ENCODE measurements around the gene SPINDOC. TPM values are rescaled to one million over a fixed set of nuclear protein-coding genes. Genes with fewer than 3 reads are reported as not detected.

SPINDOC gene
- total and polyA plus RNA-seq, 2 experiments from 2014 or later: 8.2 to 44.5 TPM

DNA sequence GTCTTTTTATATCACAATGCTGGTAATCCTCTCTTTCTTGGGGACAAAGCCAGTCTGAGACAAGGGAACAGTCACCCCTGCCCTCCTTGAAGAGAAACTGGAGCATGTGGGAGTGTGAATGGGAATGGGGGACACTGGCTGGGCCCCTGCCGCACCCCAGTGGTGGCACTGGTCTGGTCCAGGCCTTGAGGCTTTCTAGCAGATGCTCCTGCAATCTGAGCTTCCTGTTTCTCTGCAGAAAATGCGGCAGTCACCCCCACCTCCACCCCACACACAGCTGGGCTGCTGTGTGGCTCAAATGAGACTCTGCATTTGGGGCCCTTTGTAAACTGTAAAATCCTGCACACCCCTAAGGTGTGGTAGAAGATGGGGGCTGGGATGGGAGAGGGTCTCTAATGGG, 19.1 kb downstream of the SPINDOC start:
- no peak for DNase-seq (ENCODE audit: low read depth in 1 of 2, low spot score in 1 of 2)
- no peaks in the 10 kb centered on the region for H3K4me1 ChIP-seq (ENCODE audit: low read depth)
- no peaks in the 10 kb centered on the region for H3K36me3 ChIP-seq
- H3K27ac ChIP-seq: no peak overlapping the region
- no peak overlapping the region for H3K4me3 ChIP-seq
- TF ChIP-seq, protein P1, sequence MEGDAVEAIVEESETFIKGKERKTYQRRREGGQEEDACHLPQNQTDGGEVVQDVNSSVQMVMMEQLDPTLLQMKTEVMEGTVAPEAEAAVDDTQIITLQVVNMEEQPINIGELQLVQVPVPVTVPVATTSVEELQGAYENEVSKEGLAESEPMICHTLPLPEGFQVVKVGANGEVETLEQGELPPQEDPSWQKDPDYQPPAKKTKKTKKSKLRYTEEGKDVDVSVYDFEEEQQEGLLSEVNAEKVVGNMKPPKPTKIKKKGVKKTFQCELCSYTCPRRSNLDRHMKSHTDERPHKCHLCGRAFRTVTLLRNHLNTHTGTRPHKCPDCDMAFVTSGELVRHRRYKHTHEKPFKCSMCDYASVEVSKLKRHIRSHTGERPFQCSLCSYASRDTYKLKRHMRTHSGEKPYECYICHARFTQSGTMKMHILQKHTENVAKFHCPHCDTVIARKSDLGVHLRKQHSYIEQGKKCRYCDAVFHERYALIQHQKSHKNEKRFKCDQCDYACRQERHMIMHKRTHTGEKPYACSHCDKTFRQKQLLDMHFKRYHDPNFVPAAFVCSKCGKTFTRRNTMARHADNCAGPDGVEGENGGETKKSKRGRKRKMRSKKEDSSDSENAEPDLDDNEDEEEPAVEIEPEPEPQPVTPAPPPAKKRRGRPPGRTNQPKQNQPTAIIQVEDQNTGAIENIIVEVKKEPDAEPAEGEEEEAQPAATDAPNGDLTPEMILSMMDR (IDR thresholded peaks at IDR 0.05; ENCODE audit: low read depth, low read length): no peak
- no peaks in the 10 kb centered on the region for H3K27me3 ChIP-seq
- H3K9me3 ChIP-seq (ENCODE audit: low read depth): no peaks in the 10 kb centered on the region

DNA sequence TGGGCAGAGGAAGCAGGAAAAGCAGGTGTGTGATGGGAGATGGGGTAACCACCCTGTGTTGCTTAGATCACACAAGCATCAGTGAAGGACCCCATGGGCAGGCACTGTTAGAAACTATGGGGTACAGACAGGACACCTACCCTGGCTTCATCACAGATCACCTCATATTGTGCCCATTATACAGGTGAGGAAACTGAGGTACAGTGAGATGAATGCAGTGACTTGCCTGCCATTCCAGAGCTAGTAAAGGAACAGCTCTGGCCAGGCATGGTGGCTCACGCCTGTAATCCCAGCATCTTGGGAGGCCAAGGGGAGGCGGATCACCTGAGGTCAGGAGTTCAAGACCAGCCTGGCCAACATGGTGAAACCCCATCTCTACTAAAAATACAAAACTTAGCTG, 19.8 kb downstream of the SPINDOC start:
- TF ChIP-seq, protein P1 (IDR thresholded peaks at IDR 0.05; ENCODE audit: low read depth, low read length): no peak
- peaks cover under 1% of the 10 kb centered on the region for H3K4me1 ChIP-seq (ENCODE audit: low read depth)
- no peaks in the 10 kb centered on the region for H3K9me3 ChIP-seq (ENCODE audit: low read depth)
- H3K27ac ChIP-seq: no peak overlapping the region
- no peaks in the 10 kb centered on the region for H3K36me3 ChIP-seq
- no peaks in the 10 kb centered on the region for H3K27me3 ChIP-seq
- no peak for DNase-seq (ENCODE audit: low read depth in 1 of 2, low spot score in 1 of 2)
- H3K4me3 ChIP-seq: no peak overlapping the region

DNA sequence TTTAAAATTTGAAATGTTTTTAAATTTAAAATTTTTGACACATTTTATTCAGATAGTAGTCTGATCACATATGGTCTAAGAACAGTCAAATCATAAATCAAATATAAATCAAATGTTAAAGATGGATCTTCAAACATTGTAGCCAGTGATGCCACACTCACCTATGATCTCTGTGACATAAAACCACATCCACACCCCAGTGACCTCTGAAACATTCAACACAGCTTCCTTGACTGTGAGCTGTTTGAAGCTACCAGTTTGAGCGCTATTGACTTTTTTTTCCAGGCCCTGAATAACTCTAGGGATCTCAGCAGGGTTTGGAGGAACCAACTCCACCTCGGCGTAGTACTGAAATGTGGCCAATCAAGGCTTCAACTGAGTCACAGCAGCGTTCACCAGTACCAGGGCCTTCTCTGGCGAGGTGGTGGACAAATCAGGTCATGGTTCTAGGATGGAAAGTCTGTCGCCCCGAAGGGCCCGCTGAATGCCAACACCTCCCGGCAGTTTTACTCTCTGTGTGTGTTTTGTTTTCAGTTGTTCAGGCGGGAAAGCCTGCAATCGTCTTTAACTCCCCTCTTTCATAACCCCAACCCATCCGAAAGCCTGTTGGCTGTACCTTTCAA, 21.4 kb downstream of the SPINDOC start:
- Histone ChIP-seq H3K4me3 (no peak overlapping the region), H3K36me3 (no peaks in the 10 kb centered on the region), H3K4me1 (ENCODE audit: low read depth) (peaks cover 4% of the 10 kb centered on the region), H3K9me3 (ENCODE audit: low read depth) (no peaks in the 10 kb centered on the region), H3K27me3 (no peaks in the 10 kb centered on the region), H3K27ac (no peak overlapping the region)
- DNase-seq (ENCODE audit: low read depth in 1 of 2, low spot score in 1 of 2): no peak
- TF ChIP-seq, protein P1 (IDR thresholded peaks at IDR 0.05; ENCODE audit: low read depth, low read length): no peak

DNA sequence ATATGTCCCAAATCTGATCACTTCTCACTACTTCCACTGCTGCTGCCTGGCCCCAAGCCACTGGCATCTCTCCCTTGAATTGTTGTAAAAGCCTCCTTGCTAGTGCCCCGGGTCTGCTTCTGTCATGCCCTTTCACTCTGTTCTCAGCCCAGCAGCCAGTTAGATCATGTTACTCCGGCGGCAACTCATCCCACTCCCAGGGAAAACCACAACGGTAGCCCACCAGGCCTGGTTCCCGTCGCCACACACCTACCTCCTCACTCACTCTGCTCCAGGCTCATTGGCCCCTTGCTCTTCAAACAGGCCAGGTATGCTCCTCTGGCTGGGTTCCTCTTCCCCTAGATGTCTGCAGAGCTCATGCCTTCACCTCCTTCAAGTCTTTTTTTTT, 21.9 kb downstream of the SPINDOC start:
- H3K27ac ChIP-seq: no peak overlapping the region
- TF ChIP-seq, protein P1 (IDR thresholded peaks at IDR 0.05; ENCODE audit: low read depth, low read length): no peak
- peaks cover 7% of the 10 kb centered on the region for H3K4me1 ChIP-seq (ENCODE audit: low read depth)
- no peak for DNase-seq (ENCODE audit: low read depth in 1 of 2, low spot score in 1 of 2)
- H3K4me3 ChIP-seq: no peak overlapping the region
- no peaks in the 10 kb centered on the region for H3K9me3 ChIP-seq (ENCODE audit: low read depth)
- no peaks in the 10 kb centered on the region for H3K36me3 ChIP-seq
- H3K27me3 ChIP-seq: no peaks in the 10 kb centered on the region

DNA sequence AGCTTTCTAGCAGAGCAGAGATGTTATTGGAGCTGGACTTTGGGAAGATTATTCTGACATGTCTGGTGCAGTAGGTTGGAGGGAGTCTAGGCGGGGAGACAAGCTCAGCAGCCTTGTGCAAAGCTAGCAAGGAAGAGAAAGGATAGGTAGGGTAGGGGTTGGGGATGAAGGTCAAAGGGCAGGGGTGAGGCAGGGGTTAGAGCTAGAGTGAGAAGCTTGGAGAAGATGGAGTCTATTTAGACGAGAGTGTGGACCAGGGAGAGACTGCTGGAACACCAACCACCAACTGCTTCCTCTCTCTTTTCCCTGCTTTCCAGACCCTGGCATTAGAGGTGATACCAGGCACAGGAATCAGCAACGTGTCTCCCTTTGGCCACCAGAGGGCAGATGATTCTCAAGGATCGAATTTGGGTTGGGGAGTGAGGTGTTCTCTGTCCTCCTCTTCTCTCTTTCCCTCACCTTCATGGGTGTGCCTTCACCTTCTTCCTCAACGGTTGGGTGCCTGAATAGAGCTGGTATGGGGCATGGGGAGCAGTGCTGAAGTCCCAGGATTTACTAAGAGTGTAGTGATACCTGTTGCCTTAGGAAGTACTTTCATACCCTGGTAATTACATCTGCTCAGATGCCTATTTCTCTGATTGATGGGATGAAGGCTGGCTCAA, 23.9 kb downstream of the SPINDOC start:
- no peak overlapping the region for H3K27ac ChIP-seq
- peak; percentile 81 to 88 for DNase-seq (ENCODE audit: low read depth in 1 of 2, low spot score in 1 of 2)
- no peaks in the 10 kb centered on the region for H3K36me3 ChIP-seq
- no peak overlapping the region for H3K4me3 ChIP-seq
- peaks cover 26% of the 10 kb centered on the region for H3K4me1 ChIP-seq (ENCODE audit: low read depth)
- H3K9me3 ChIP-seq (ENCODE audit: low read depth): no peaks in the 10 kb centered on the region
- TF ChIP-seq, protein P1 (IDR thresholded peaks at IDR 0.05; ENCODE audit: low read depth, low read length): peak; percentile 87
- no peaks in the 10 kb centered on the region for H3K27me3 ChIP-seq
